ENCODE measurements around the gene PMCH.

- TF ChIP-seq CTCF (IDR thresholded peaks at IDR 0.05) (peak; percentile 73), NRF1 (IDR thresholded peaks at IDR 0.05; ENCODE audit: low read depth, low read length) (no peak), REST (IDR thresholded peaks at IDR 0.05; ENCODE audit: low read depth, low read length) (no peak), JUND (IDR thresholded peaks at IDR 0.05) (no peak), RAD21 (IDR thresholded peaks at IDR 0.05; ENCODE audit: low read length) (peak; percentile 68)
These were observed 27.6 kb downstream of the PMCH start for GRCh38 chr12:102169922-102170621.
